Measurements from ENCODE around the gene WIPF2. TPM values are rescaled to one million over a fixed set of nuclear protein-coding genes. Genes with fewer than 3 reads are reported as not detected.

Gene WIPF2
- total RNA-seq, 1 donor, result 11.2 TPM

GRCh38 chr17:40180694-40181093 is 38.4 kb upstream of the WIPF2 start:
- no peak overlapping the region for H3K4me3 ChIP-seq (ENCODE audit: low read depth, low read length)
- no peak for DNase-seq (ENCODE audit: low read depth)
- TF ChIP-seq CTCF (IDR thresholded peaks at IDR 0.05; ENCODE audit: insufficient read depth, low read depth, low read length), result no peak

- DNase-seq (ENCODE audit: low read depth), result no peak
- TF ChIP-seq CTCF (IDR thresholded peaks at IDR 0.05; ENCODE audit: insufficient read depth, low read depth, low read length), result no peak
- no peak overlapping the region for H3K4me3 ChIP-seq (ENCODE audit: low read depth, low read length)
Measured at GRCh38 chr17:40181205-40181604, 37.9 kb upstream of the WIPF2 start.

- no peak for DNase-seq (ENCODE audit: low read depth)
- H3K4me3 ChIP-seq (ENCODE audit: low read depth, low read length), result no peak overlapping the region
- no peak for TF ChIP-seq CTCF (IDR thresholded peaks at IDR 0.05; ENCODE audit: insufficient read depth, low read depth, low read length)
Measured at GRCh38 chr17:40182606-40183005, 36.5 kb upstream of the WIPF2 start.

- no peak for DNase-seq (ENCODE audit: low read depth)
- no peak for TF ChIP-seq CTCF (IDR thresholded peaks at IDR 0.05; ENCODE audit: insufficient read depth, low read depth, low read length)
- no peak overlapping the region for H3K4me3 ChIP-seq (ENCODE audit: low read depth, low read length)
Measured at GRCh38 chr17:40187238-40187637, 31.9 kb upstream of the WIPF2 start.

- H3K4me3 ChIP-seq (ENCODE audit: low read depth, low read length), result no peak overlapping the region
- no peak for DNase-seq (ENCODE audit: low read depth)
- no peak for TF ChIP-seq CTCF (IDR thresholded peaks at IDR 0.05; ENCODE audit: insufficient read depth, low read depth, low read length)
Measured at GRCh38 chr17:40188694-40189093, 30.4 kb upstream of the WIPF2 start.

GRCh38 chr17:40190197-40191021 is 28.7 kb upstream of the WIPF2 start:
- no peak overlapping the region for H3K4me3 ChIP-seq (ENCODE audit: low read depth, low read length)
- TF ChIP-seq CTCF (IDR thresholded peaks at IDR 0.05; ENCODE audit: insufficient read depth, low read depth, low read length), result peak; percentile 37
- DNase-seq (ENCODE audit: low read depth), result no peak
